Panc1 (cell line): ENCODE measurements around the gene PAWR.

Source experiments
- CTCF ChIP-seq: fragments of 450-650 bp; IDR thresholded peaks from 2 replicates; pipeline ENCODE4 v1.5.1; 2017; ENCODE audit warnings: mild to moderate bottlenecking
- POLR2AphosphoS5 ChIP-seq: IDR thresholded peaks from 2 replicates; pipeline ENCODE4 v1.6.1; 2012; ENCODE audit warnings: mild to moderate bottlenecking, low read depth, low read length, moderate library complexity

GRCh38 chr12:79706676-79707075 lies 15.9 kb upstream of the PAWR start:
- TF ChIP-seq POLR2AphosphoS5, result no peak
- TF ChIP-seq CTCF, result no peak
